ENCODE results near the gene REELD1. TPM values are rescaled to one million over a fixed set of nuclear protein-coding genes. Genes with fewer than 3 reads are reported as not detected.

REELD1 gene
- total RNA-seq, 1 donor from 2014 or later: not detected

DNA sequence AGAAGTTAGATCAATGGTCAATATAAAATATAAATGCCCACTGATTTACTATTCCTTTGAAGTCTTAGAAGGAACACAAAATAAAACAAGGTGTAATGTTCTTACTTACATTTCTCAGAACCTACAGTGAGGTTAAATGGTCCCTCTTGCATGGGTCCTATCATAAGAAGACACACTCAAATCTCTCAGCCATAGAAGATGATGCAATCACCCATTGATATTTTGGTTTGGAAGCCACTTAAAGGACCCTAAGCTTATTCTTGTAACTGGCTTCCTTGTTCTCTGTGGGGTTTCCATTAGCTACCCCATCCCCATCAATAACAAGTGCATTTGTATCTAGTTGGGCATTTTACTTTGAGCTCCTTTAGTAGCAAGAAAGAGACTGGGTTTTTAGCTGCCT is 15.1 kb downstream of the REELD1 start:
- peaks cover 4% of the 10 kb centered on the region for H3K27me3 ChIP-seq (ENCODE audit: control insufficient read depth, insufficient read depth, low read length)
- no peak for FAIRE-seq

DNA sequence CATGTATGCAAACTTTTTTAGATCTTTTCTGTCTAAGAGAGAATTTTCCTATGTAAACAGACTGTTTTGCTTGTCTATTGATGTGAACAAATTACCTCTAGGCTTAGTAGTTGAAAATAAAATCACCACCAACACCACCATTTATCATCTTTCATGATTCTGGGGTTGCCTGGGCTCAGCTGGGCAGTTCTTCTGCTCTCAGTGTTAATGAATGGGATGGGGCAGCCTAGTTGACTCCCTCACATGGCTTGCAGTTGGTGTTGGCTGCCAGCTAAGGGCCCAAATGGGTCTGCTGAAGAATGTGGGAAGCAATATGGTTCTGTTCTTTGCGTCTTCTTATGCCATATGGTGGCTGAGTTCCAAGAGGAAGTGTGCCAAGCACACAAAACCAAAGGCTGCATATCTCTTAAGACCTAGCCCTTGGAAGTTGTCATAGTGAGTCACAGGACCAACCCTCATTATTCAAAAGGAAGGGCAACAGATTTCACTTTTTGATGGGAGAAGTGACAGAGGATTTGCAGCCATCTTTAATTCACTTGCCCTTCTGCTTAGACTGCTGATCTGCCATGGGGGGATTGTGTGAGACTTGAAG is 17.9 kb downstream of the REELD1 start:
- peaks cover 6% of the 10 kb centered on the region for H3K27me3 ChIP-seq (ENCODE audit: control insufficient read depth, insufficient read depth, low read length)
- TF ChIP-seq, protein P1, sequence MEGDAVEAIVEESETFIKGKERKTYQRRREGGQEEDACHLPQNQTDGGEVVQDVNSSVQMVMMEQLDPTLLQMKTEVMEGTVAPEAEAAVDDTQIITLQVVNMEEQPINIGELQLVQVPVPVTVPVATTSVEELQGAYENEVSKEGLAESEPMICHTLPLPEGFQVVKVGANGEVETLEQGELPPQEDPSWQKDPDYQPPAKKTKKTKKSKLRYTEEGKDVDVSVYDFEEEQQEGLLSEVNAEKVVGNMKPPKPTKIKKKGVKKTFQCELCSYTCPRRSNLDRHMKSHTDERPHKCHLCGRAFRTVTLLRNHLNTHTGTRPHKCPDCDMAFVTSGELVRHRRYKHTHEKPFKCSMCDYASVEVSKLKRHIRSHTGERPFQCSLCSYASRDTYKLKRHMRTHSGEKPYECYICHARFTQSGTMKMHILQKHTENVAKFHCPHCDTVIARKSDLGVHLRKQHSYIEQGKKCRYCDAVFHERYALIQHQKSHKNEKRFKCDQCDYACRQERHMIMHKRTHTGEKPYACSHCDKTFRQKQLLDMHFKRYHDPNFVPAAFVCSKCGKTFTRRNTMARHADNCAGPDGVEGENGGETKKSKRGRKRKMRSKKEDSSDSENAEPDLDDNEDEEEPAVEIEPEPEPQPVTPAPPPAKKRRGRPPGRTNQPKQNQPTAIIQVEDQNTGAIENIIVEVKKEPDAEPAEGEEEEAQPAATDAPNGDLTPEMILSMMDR (IDR thresholded peaks at IDR 0.05; ENCODE audit: insufficient read depth, low read length, severe bottlenecking): no peak
- H3K36me3 ChIP-seq (ENCODE audit: control insufficient read depth, insufficient read depth, low read length): no peaks in the 10 kb centered on the region
- no peak overlapping the region for H3K4me3 ChIP-seq (ENCODE audit: low read depth, low read length)
- FAIRE-seq: no peak
- peak; percentile 84 for DNase-seq (ENCODE audit: low read depth)

More for the DNA sequence above, 15.1 kb downstream of the REELD1 start:
- DNase-seq (ENCODE audit: low read depth): no peak
- no peak overlapping the region for H3K4me3 ChIP-seq (ENCODE audit: low read depth, low read length)
- no peaks in the 10 kb centered on the region for H3K36me3 ChIP-seq (ENCODE audit: control insufficient read depth, insufficient read depth, low read length)
- TF ChIP-seq, protein P1 (IDR thresholded peaks at IDR 0.05; ENCODE audit: insufficient read depth, low read length, severe bottlenecking): no peak

DNA sequence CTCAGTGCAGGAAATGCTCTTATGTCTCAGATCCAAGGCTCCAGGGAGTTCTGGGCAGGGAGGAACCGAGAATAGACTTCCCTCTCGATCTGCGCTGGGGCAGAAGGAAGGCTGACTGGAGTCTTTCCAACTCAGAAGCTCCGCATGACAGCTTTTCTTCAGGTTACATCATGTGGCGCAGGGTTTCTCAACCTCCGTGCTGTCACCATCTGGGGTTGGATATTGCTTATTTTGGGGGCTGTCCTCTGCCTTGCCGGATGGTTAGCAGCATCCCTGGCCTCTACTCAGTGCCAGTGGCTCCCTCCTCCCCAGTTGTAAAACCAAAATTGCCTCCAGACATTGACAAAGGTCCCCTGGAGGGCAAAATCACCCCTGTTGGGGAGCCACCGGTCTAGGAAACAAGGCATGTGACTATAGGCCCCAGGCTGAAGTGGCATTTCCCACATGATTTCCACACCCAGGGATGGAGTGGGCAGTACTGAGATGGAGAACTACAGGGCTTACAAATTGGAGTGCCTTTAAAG is 21.4 kb downstream of the REELD1 start:
- DNase-seq (ENCODE audit: low read depth): no peak
- FAIRE-seq: no peak

DNA sequence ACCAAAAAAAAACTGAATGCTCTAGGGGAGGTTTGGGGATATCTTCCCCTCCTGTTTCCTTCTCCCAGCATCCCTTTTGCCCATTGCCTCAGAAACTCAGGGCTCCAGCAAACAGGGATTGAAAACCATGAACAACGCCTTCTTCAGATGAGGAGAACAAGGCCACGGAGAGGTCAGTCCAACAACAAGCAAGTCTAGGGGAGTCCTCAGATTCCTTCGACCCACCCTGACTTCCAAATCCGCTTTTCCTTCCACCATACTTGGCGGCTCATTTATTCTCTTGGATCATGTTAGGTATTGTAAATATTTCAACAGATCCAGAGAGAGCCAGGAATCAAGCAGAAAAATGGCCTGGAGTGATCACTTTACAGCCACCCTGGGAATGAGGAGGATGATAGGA is 21.9 kb downstream of the REELD1 start:
- Histone ChIP-seq H3K36me3 (ENCODE audit: control insufficient read depth, insufficient read depth, low read length) (no peaks in the 10 kb centered on the region), H3K27me3 (ENCODE audit: control insufficient read depth, insufficient read depth, low read length) (peaks cover 2% of the 10 kb centered on the region), H3K4me3 (ENCODE audit: low read depth, low read length) (no peak overlapping the region)
- DNase-seq (ENCODE audit: low read depth): no peak
- TF ChIP-seq, protein P1 (IDR thresholded peaks at IDR 0.05; ENCODE audit: insufficient read depth, low read length, severe bottlenecking): no peak
- no peak for FAIRE-seq

More for the DNA sequence above, 21.4 kb downstream of the REELD1 start:
- Histone ChIP-seq H3K36me3 (ENCODE audit: control insufficient read depth, insufficient read depth, low read length) (no peaks in the 10 kb centered on the region), H3K4me3 (ENCODE audit: low read depth, low read length) (no peak overlapping the region), H3K27me3 (ENCODE audit: control insufficient read depth, insufficient read depth, low read length) (peaks cover 2% of the 10 kb centered on the region)
- TF ChIP-seq, protein P1 (IDR thresholded peaks at IDR 0.05; ENCODE audit: insufficient read depth, low read length, severe bottlenecking): no peak

GRCh38 chr4:146237092-146237491 is 22.8 kb downstream of the REELD1 start:
- DNase-seq (ENCODE audit: low read depth) (no peak), FAIRE-seq (no peak)
- TF ChIP-seq, protein P1 (IDR thresholded peaks at IDR 0.05; ENCODE audit: insufficient read depth, low read length, severe bottlenecking): no peak
- no peak overlapping the region for H3K4me3 ChIP-seq (ENCODE audit: low read depth, low read length)
- peaks cover 2% of the 10 kb centered on the region for H3K27me3 ChIP-seq (ENCODE audit: control insufficient read depth, insufficient read depth, low read length)
- H3K36me3 ChIP-seq (ENCODE audit: control insufficient read depth, insufficient read depth, low read length): no peaks in the 10 kb centered on the region

GRCh38 chr4:146238107-146238506 is 23.8 kb downstream of the REELD1 start:
- no peak for FAIRE-seq
- DNase-seq (ENCODE audit: low read depth): no peak
- Histone ChIP-seq H3K4me3 (ENCODE audit: low read depth, low read length) (no peak overlapping the region), H3K36me3 (ENCODE audit: control insufficient read depth, insufficient read depth, low read length) (no peaks in the 10 kb centered on the region), H3K27me3 (ENCODE audit: control insufficient read depth, insufficient read depth, low read length) (peaks cover 2% of the 10 kb centered on the region)
- TF ChIP-seq, protein P1 (IDR thresholded peaks at IDR 0.05; ENCODE audit: insufficient read depth, low read length, severe bottlenecking): no peak
